Lower leg skin (tissue), 4 donors: Measurements from ENCODE around the gene CBFA2T3. TPM values are rescaled to one million over a fixed set of nuclear protein-coding genes. Genes with fewer than 3 reads are reported as not detected.
"Not testable (repeated sequence)": the region's sequence is repeated elsewhere in the genome, so short reads cannot be mapped to it uniquely, and the experiment has no call there.

ENCODE experiments used
- DNase-seq, 2 donors: peaks; one replicate each; pipeline ENCODE4 v3.0.0-alpha.2; 2019; ENCODE audit warnings: low spot score in 2 of 2
- H3K4me3 ChIP-seq: fragments of 200-600 bp; sonication (generic); 2 replicates; pipeline ENCODE4 v1.5.1; 2017; ENCODE audit warnings: mild to moderate bottlenecking, low read depth; ENCODE audit not compliant: poor library complexity, severe bottlenecking
- CTCF ChIP-seq, 3 donors: fragments of 450-650 bp; IDR thresholded peaks; one replicate each; pipeline ENCODE4 v1.5.1; 2016; ENCODE audit warnings: antibody characterized with exemption in 3 of 3, mild to moderate bottlenecking in 3 of 3, moderate library complexity in 2 of 3
- POLR2A ChIP-seq, 2 donors: fragments of 450-650 bp; IDR thresholded peaks; one replicate each; pipeline ENCODE4 v1.6.1; 2016 to 2017; ENCODE audit warnings: antibody characterized with exemption in 2 of 2, mild to moderate bottlenecking in 1 of 2, moderate library complexity in 1 of 2
- WGBS, 2 donors: methylation state at CpG; one replicate each; pipeline ENCODE4 v1.1.5; 2018; 5-methylcytosine and 5-hydroxymethylcytosine counted together
- intact Hi-C: fragments of 100-400 bp; cut with DNase I; formaldehyde crosslinking; loops from one replicate; pipeline ENCODE4 v1.15.0; 2023; ENCODE audit warnings: low total_unique reads
- total RNA-seq, 4 donors: library from RNA; depleted of rRNA; stranded (reverse); fragments of >200 nt; gene quantifications; one replicate each; pipeline ENCODE4 v1.1.0, GENCODE V29; 2016

Gene CBFA2T3
- total RNA-seq, 4 donors from 2014 or later: 0.93 to 4.4 (median 2.9) TPM

GRCh38 chr16:88897696-88898425 lies 79.1 kb downstream of the CBFA2T3 start:
- intact Hi-C loops: no loop called here
- no peak overlapping the region for H3K4me3 ChIP-seq
- WGBS, 2 donors: 82% methylated on average over 31 to 34 of the region's 34 CpGs
- TF ChIP-seq POLR2A (IDR thresholded peaks at IDR 0.05) (no peak), CTCF (IDR thresholded peaks at IDR 0.05) (no peak)
- no peak for DNase-seq

- 85 to 87% methylated on average over 47 to 54 of the region's 57 CpGs for WGBS, 2 donors
- H3K4me3 ChIP-seq: no peak overlapping the region
- intact Hi-C loops: no loop called here
- no peak for DNase-seq
- no peak for TF ChIP-seq CTCF (IDR thresholded peaks at IDR 0.05)
- TF ChIP-seq POLR2A (IDR thresholded peaks at IDR 0.05): no peak
Observed at GRCh38 chr16:88896238-88897070, 80.6 kb downstream of the CBFA2T3 start.

- TF ChIP-seq POLR2A (IDR thresholded peaks at IDR 0.05): no peak
- no peak for TF ChIP-seq CTCF (IDR thresholded peaks at IDR 0.05)
- intact Hi-C loops: no loop called here
- WGBS, 2 donors: 87 to 91% methylated on average over 11 to 16 of the region's 22 CpGs
- H3K4me3 ChIP-seq: no peak overlapping the region
- DNase-seq: no peak
Observed at GRCh38 chr16:88895335-88895734, 81.7 kb downstream of the CBFA2T3 start.

GRCh38 chr16:88894681-88895300 lies 82.2 kb downstream of the CBFA2T3 start:
- intact Hi-C loops: no loop called here
- 57 to 71% methylated on average over 15 of the region's 21 CpGs for WGBS, 2 donors
- no peak overlapping the region for H3K4me3 ChIP-seq
- no peak for DNase-seq
- TF ChIP-seq CTCF (IDR thresholded peaks at IDR 0.05) (no peak), POLR2A (IDR thresholded peaks at IDR 0.05) (no peak)

- DNase-seq, H3K4me3 ChIP-seq, intact Hi-C loops: not testable (repeated sequence)
- WGBS, 2 donors: 86 to 96% methylated on average over 4 of the region's 6 CpGs
Observed at GRCh38 chr16:88894266-88894665, 82.7 kb downstream of the CBFA2T3 start.
